ENCODE data around the gene TNNT3. TPM values are rescaled to one million over a fixed set of nuclear protein-coding genes. Genes with fewer than 3 reads are reported as not detected.
"Not testable (repeated sequence)": the region's sequence is repeated elsewhere in the genome, so short reads cannot be mapped to it uniquely, and the experiment has no call there.

Gene TNNT3
- total RNA-seq, 1 donor, result not detected

GRCh38 chr11:1875093-1875850 lies 44.2 kb upstream of the TNNT3 start:
- H3K4me1 ChIP-seq (ENCODE audit: insufficient read depth, low read length), result peaks cover 9% of the 10 kb centered on the region
- no peak overlapping the region for H3K27ac ChIP-seq (ENCODE audit: low read depth, low read length)
- no peaks in the 10 kb centered on the region for H4K20me1 ChIP-seq (ENCODE audit: insufficient read depth, low read length)
- H3K4me3 ChIP-seq (ENCODE audit: insufficient read depth, low read length), result no peak overlapping the region
- no peaks in the 10 kb centered on the region for H3K9me3 ChIP-seq (ENCODE audit: low read depth, low read length)
- peak; percentile 83 for DNase-seq (ENCODE audit: insufficient read length, low spot score, missing footprints)
- H3K27me3 ChIP-seq (ENCODE audit: insufficient read depth, low read length), result peaks cover 13% of the 10 kb centered on the region
- H3K36me3 ChIP-seq (ENCODE audit: insufficient read depth, low read length), result no peaks in the 10 kb centered on the region
- H3K79me2 ChIP-seq (ENCODE audit: insufficient read depth, low read length), result no peaks in the 10 kb centered on the region
- TF ChIP-seq, protein P1, sequence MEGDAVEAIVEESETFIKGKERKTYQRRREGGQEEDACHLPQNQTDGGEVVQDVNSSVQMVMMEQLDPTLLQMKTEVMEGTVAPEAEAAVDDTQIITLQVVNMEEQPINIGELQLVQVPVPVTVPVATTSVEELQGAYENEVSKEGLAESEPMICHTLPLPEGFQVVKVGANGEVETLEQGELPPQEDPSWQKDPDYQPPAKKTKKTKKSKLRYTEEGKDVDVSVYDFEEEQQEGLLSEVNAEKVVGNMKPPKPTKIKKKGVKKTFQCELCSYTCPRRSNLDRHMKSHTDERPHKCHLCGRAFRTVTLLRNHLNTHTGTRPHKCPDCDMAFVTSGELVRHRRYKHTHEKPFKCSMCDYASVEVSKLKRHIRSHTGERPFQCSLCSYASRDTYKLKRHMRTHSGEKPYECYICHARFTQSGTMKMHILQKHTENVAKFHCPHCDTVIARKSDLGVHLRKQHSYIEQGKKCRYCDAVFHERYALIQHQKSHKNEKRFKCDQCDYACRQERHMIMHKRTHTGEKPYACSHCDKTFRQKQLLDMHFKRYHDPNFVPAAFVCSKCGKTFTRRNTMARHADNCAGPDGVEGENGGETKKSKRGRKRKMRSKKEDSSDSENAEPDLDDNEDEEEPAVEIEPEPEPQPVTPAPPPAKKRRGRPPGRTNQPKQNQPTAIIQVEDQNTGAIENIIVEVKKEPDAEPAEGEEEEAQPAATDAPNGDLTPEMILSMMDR (IDR thresholded peaks at IDR 0.05; ENCODE audit: extremely low read depth, low read depth, low read length), result no peak
- H2AFZ ChIP-seq (ENCODE audit: low read length), result no peak overlapping the region
- no peak overlapping the region for H3K4me2 ChIP-seq (ENCODE audit: insufficient read depth, low read length)

GRCh38 chr11:1875851-1876301 lies 43.6 kb upstream of the TNNT3 start:
- peak overlapping the region; percentile 71 for H3K4me2 ChIP-seq (ENCODE audit: insufficient read depth, low read length)
- not testable (repeated sequence) for H3K4me3 ChIP-seq (ENCODE audit: insufficient read depth, low read length)

DNA sequence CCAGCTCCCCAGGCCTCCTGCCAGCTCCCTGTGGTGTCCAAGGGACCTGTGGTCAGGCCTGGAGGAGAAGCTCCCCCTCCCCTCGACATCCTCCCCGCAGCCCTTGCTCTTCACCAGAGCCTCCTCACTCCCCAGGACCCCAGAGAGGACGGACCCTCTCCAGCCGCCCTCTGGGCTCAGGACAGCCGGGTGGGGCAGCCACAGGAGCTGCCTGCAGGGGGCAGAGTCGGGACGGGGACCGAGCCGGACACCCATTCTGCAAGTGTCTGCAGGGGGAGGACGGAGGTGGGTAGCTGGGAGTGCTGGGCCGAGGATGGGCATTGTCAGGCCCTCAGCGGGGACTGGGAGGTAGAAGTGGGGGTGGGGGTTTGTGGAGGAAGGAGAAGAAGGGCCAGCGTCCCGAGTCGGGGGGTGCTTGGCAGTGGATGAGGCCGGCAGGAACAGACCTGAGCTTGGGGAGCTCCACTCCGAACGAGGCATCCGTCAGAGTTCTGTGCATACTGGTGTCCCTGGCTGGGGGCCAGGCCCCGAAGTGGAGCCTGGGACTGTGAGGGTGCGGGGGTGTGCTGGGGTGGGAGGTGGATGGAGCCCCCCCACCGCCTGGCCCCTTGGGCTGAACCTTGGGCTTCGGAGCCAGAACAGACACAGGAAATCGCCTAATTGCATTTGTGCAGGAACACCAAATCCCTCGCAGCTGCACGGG lies 43.0 kb upstream of the TNNT3 start:
- no peaks in the 10 kb centered on the region for H3K9me3 ChIP-seq (ENCODE audit: low read depth, low read length)
- no peaks in the 10 kb centered on the region for H3K36me3 ChIP-seq (ENCODE audit: insufficient read depth, low read length)
- H2AFZ ChIP-seq (ENCODE audit: low read length), result peak overlapping the region; percentile 68
- peak overlapping the region; percentile 56 for H3K4me3 ChIP-seq (ENCODE audit: insufficient read depth, low read length)
- peak; percentile 99 for DNase-seq (ENCODE audit: insufficient read length, low spot score, missing footprints)
- H3K27me3 ChIP-seq (ENCODE audit: insufficient read depth, low read length), result peaks cover 1% of the 10 kb centered on the region
- H3K4me1 ChIP-seq (ENCODE audit: insufficient read depth, low read length), result peaks cover 15% of the 10 kb centered on the region
- peak overlapping the region; percentile 71 for H3K4me2 ChIP-seq (ENCODE audit: insufficient read depth, low read length)
- TF ChIP-seq, protein P1 (IDR thresholded peaks at IDR 0.05; ENCODE audit: extremely low read depth, low read depth, low read length), result peak; percentile 74
- no peaks in the 10 kb centered on the region for H4K20me1 ChIP-seq (ENCODE audit: insufficient read depth, low read length)
- H3K79me2 ChIP-seq (ENCODE audit: insufficient read depth, low read length), result no peaks in the 10 kb centered on the region
- H3K27ac ChIP-seq (ENCODE audit: low read depth, low read length), result no peak overlapping the region

More at GRCh38 chr11:1875851-1876301, 43.6 kb upstream of the TNNT3 start:
- not testable (repeated sequence) for H3K36me3 ChIP-seq (ENCODE audit: insufficient read depth, low read length); H3K79me2 ChIP-seq (ENCODE audit: insufficient read depth, low read length); H3K27me3 ChIP-seq (ENCODE audit: insufficient read depth, low read length); H3K27ac ChIP-seq (ENCODE audit: low read depth, low read length); H3K9me3 ChIP-seq (ENCODE audit: low read depth, low read length); H4K20me1 ChIP-seq (ENCODE audit: insufficient read depth, low read length)
- peak overlapping the region; percentile 68 for H2AFZ ChIP-seq (ENCODE audit: low read length)
- peak; percentile 50 for DNase-seq (ENCODE audit: insufficient read length, low spot score, missing footprints)
- peaks cover 12% of the 10 kb centered on the region for H3K4me1 ChIP-seq (ENCODE audit: insufficient read depth, low read length)

- H4K20me1 ChIP-seq (ENCODE audit: insufficient read depth, low read length), result no peaks in the 10 kb centered on the region
- H3K36me3 ChIP-seq (ENCODE audit: insufficient read depth, low read length), result no peaks in the 10 kb centered on the region
- peaks cover 15% of the 10 kb centered on the region for H3K4me1 ChIP-seq (ENCODE audit: insufficient read depth, low read length)
- TF ChIP-seq, protein P1 (IDR thresholded peaks at IDR 0.05; ENCODE audit: extremely low read depth, low read depth, low read length), result no peak
- no peak overlapping the region for H3K4me3 ChIP-seq (ENCODE audit: insufficient read depth, low read length)
- H2AFZ ChIP-seq (ENCODE audit: low read length), result no peak overlapping the region
- peak; percentile 85 for DNase-seq (ENCODE audit: insufficient read length, low spot score, missing footprints)
- no peaks in the 10 kb centered on the region for H3K27me3 ChIP-seq (ENCODE audit: insufficient read depth, low read length)
- H3K4me2 ChIP-seq (ENCODE audit: insufficient read depth, low read length), result no peak overlapping the region
- no peaks in the 10 kb centered on the region for H3K9me3 ChIP-seq (ENCODE audit: low read depth, low read length)
- no peaks in the 10 kb centered on the region for H3K79me2 ChIP-seq (ENCODE audit: insufficient read depth, low read length)
- no peak overlapping the region for H3K27ac ChIP-seq (ENCODE audit: low read depth, low read length)
Measured at GRCh38 chr11:1877211-1878136, 42.0 kb upstream of the TNNT3 start.
